K562 (cell line): ENCODE measurements around the gene P4HTM. TPM values are rescaled to one million over a fixed set of nuclear protein-coding genes. Genes with fewer than 3 reads are reported as not detected.

Experiments
- FIP1L1 ChIP-seq: fragments of 200-400 bp; formaldehyde crosslinking; IDR thresholded peaks from 2 replicates; pipeline ENCODE4 v1.6.1; 2018; ENCODE audit warnings: mild to moderate bottlenecking, low read depth, low read length; ENCODE audit not compliant: poor library complexity, severe bottlenecking
- FOXK1 ChIP-seq: sonication (generic); formaldehyde crosslinking; IDR thresholded peaks from 2 replicates; pipeline ENCODE4 v1.8.0; 2022; ENCODE audit warnings: missing genetic modification reagents, mild to moderate bottlenecking, borderline replicate concordance
- GTF2F1 ChIP-seq: IDR thresholded peaks from 2 replicates; pipeline ENCODE4 v1.6.1; 2011; ENCODE audit warnings: low read depth, low read length, improper control_type of control experiment
- NRF1 ChIP-seq, 2 experiments: fragments of 450-650 bp; IDR thresholded peaks in 1 of 2; conservative IDR thresholded peaks in 1 of 2; 2 replicates each; pipeline ENCODE4 v1.6.1; 2014; ENCODE audit warnings: mild to moderate bottlenecking in 2 of 2
- PML ChIP-seq: IDR thresholded peaks from 2 replicates; pipeline ENCODE4 v1.6.1; 2012; ENCODE audit warnings: low read length, inconsistent platforms
- POLR2A ChIP-seq: fragments of 450-650 bp; conservative IDR thresholded peaks from 2 replicates; pipeline ENCODE4 v1.6.1; 2016
- POLR2AphosphoS2 ChIP-seq: IDR thresholded peaks from 2 replicates; pipeline ENCODE4 v1.6.1; 2012; ENCODE audit warnings: low read length, improper control_type of control experiment
- POLR3A ChIP-seq: IDR thresholded peaks from 2 replicates; pipeline ENCODE4 v1.6.1; 2011; ENCODE audit warnings: borderline replicate concordance, mild to moderate bottlenecking, moderate library complexity; ENCODE audit not compliant: insufficient read length, insufficient read depth; ENCODE audit errors: extremely low read depth
- RBM39 ChIP-seq: fragments of 200-400 bp; formaldehyde crosslinking; optimal IDR thresholded peaks from 2 replicates; pipeline ENCODE3; 2018; ENCODE audit warnings: low read depth, low read length
- TAF1 ChIP-seq: IDR thresholded peaks from 2 replicates; pipeline ENCODE4 v1.6.1; 2011; ENCODE audit warnings: mild to moderate bottlenecking, low read length, moderate library complexity; ENCODE audit not compliant: insufficient read depth, control insufficient read depth, severe bottlenecking; ENCODE audit errors: extremely low read depth
- polyA plus RNA-seq, 8 experiments: library from polyadenylated mRNA; depleted of rRNA in 4 of 8; stranded (reverse) in 5 of 8; unstranded in 3 of 8; fragments of >200 nt; fragmentation: Nextera tagmentation in 2 of 8; fragmentation: Illumina TruSeq in 1 of 8; extraction: Ambion mirVana in 2 of 8; extraction: Trizol in 1 of 8; gene quantifications; 2 replicates each; pipeline versions ENCODE4 v1.2.1 to v1.2.3, GENCODE V29; 2011 to 2014; ENCODE audit warnings: inconsistent platforms in 1 of 8, missing spikeins in 1 of 8
- total RNA-seq, 7 experiments: library from RNA; depleted of rRNA in 6 of 7; stranded (reverse); fragments of >200 nt in 6 of 7; fragmentation: Illumina TruSeq in 2 of 7; extraction: Trizol in 2 of 7; gene quantifications; 2 replicates each; pipeline versions ENCODE4 v1.2.1 to v1.2.3, GENCODE V29; 2011 to 2021; ENCODE audit warnings: low replicate concordance in 1 of 7
- TF ChIP-seq, protein P1 (sequence below): fragments of 450-650 bp; IDR thresholded peaks from 2 replicates; pipeline ENCODE4 v1.7.1; 2018; ENCODE audit warnings: mild to moderate bottlenecking, low read depth; ENCODE audit not compliant: partially characterized antibody
- TF ChIP-seq, protein P2 (sequence below): fragments of 250-450 bp; sonication (Bioruptor Pico); IDR thresholded peaks from 2 replicates; pipeline ENCODE4 v1.9.0; 2021; ENCODE audit warnings: mild to moderate bottlenecking, inconsistent platforms
- TF ChIP-seq, protein P3 (sequence below): sonication (generic); formaldehyde crosslinking; IDR thresholded peaks from 2 replicates; pipeline ENCODE4 v1.8.0; 2022; ENCODE audit warnings: missing genetic modification reagents, mild to moderate bottlenecking, moderate library complexity, borderline replicate concordance
- TF ChIP-seq, protein P4 (sequence below): fragments of 450-650 bp; IDR thresholded peaks from 2 replicates; pipeline ENCODE4 v1.6.1; 2016
- TF ChIP-seq, protein P5 (sequence below): fragments of 450-650 bp; formaldehyde crosslinking; IDR thresholded peaks from 2 replicates; pipeline ENCODE4 v1.4.0; 2022; ENCODE audit warnings: missing genetic modification characterization
- TF ChIP-seq, protein P6 (sequence below): fragments of 450-650 bp; formaldehyde crosslinking; IDR thresholded peaks from 2 replicates; pipeline ENCODE4 v1.4.0; 2022; ENCODE audit warnings: missing genetic modification characterization

P4HTM gene
- total and polyA plus RNA-seq, 9 of the 15 experiments (the other 6 are each of a cell fraction or from before 2014, with no cell fraction given), result 0.09 to 0.66 (median 0.25) TPM; not detected in 2

DNA sequence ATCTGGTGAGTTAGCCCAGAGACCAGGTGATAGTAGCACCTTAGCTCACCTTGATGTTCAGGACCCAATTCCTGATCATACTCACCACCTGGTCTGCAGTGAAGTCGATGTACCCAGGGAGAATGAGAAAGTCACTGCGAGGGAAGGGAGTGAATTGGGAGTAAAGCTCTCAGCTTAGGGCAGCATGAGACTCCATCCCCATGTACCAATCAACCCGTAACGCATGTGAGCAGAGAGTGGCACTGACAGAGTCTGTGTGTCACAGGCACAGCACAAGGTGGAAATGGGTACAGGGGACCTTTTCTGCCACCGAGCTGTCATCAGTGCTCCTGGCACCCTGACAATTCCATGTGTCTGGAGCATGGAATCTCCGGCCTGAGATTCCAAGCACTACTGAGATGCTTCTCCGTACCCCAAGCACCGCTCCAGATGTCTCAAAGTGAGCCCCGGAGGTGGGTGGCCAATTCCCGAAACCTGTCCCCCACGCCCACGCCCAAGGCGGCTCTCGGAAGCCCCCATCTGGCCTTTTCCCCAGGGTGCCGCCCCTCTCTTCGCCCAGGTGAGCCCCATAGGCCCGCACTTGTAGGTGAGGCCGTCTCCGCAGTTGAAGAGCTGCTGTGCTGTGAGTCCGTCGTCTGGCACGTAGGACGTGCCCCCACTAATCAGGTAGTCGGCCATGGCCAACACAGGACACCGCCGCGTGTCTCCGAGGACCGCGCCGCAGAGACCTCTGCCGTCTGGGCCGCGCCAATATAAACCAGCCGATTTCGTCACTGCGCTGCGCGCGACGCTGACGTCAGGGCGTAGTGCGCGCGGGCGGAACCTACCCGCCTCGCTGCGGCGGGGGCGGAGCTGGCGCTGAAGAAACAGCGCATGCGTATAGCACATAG is 38.9 kb downstream of the P4HTM start, which contains the start of gene IMPDH2 (continued):
- TF ChIP-seq, protein P1, sequence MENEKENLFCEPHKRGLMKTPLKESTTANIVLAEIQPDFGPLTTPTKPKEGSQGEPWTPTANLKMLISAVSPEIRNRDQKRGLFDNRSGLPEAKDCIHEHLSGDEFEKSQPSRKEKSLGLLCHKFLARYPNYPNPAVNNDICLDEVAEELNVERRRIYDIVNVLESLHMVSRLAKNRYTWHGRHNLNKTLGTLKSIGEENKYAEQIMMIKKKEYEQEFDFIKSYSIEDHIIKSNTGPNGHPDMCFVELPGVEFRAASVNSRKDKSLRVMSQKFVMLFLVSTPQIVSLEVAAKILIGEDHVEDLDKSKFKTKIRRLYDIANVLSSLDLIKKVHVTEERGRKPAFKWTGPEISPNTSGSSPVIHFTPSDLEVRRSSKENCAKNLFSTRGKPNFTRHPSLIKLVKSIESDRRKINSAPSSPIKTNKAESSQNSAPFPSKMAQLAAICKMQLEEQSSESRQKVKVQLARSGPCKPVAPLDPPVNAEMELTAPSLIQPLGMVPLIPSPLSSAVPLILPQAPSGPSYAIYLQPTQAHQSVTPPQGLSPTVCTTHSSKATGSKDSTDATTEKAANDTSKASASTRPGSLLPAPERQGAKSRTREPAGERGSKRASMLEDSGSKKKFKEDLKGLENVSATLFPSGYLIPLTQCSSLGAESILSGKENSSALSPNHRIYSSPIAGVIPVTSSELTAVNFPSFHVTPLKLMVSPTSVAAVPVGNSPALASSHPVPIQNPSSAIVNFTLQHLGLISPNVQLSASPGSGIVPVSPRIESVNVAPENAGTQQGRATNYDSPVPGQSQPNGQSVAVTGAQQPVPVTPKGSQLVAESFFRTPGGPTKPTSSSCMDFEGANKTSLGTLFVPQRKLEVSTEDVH, result peak; percentile 79
- TF ChIP-seq, protein P2, sequence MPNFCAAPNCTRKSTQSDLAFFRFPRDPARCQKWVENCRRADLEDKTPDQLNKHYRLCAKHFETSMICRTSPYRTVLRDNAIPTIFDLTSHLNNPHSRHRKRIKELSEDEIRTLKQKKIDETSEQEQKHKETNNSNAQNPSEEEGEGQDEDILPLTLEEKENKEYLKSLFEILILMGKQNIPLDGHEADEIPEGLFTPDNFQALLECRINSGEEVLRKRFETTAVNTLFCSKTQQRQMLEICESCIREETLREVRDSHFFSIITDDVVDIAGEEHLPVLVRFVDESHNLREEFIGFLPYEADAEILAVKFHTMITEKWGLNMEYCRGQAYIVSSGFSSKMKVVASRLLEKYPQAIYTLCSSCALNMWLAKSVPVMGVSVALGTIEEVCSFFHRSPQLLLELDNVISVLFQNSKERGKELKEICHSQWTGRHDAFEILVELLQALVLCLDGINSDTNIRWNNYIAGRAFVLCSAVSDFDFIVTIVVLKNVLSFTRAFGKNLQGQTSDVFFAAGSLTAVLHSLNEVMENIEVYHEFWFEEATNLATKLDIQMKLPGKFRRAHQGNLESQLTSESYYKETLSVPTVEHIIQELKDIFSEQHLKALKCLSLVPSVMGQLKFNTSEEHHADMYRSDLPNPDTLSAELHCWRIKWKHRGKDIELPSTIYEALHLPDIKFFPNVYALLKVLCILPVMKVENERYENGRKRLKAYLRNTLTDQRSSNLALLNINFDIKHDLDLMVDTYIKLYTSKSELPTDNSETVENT (CRISPR knock-in tag), result peak; percentile 65; the same call in 1 of the 2 replicates
- TF ChIP-seq RBM39, result peak; percentile 42
- TF ChIP-seq, protein P3, sequence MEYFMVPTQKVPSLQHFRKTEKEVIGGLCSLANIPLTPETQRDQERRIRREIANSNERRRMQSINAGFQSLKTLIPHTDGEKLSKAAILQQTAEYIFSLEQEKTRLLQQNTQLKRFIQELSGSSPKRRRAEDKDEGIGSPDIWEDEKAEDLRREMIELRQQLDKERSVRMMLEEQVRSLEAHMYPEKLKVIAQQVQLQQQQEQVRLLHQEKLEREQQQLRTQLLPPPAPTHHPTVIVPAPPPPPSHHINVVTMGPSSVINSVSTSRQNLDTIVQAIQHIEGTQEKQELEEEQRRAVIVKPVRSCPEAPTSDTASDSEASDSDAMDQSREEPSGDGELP, result peak; percentile 83
- no peak for TF ChIP-seq POLR3A
- TF ChIP-seq, protein P4, sequence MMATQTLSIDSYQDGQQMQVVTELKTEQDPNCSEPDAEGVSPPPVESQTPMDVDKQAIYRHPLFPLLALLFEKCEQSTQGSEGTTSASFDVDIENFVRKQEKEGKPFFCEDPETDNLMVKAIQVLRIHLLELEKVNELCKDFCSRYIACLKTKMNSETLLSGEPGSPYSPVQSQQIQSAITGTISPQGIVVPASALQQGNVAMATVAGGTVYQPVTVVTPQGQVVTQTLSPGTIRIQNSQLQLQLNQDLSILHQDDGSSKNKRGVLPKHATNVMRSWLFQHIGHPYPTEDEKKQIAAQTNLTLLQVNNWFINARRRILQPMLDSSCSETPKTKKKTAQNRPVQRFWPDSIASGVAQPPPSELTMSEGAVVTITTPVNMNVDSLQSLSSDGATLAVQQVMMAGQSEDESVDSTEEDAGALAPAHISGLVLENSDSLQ, result peak; percentile 54
- 0 out of 2 replicates have a peak, but pooled peaks have one; percentile 84 for TF ChIP-seq GTF2F1
- TF ChIP-seq POLR2A, result peak; percentile 98
- peak; percentile 80 for TF ChIP-seq FIP1L1
- TF ChIP-seq, protein P5, sequence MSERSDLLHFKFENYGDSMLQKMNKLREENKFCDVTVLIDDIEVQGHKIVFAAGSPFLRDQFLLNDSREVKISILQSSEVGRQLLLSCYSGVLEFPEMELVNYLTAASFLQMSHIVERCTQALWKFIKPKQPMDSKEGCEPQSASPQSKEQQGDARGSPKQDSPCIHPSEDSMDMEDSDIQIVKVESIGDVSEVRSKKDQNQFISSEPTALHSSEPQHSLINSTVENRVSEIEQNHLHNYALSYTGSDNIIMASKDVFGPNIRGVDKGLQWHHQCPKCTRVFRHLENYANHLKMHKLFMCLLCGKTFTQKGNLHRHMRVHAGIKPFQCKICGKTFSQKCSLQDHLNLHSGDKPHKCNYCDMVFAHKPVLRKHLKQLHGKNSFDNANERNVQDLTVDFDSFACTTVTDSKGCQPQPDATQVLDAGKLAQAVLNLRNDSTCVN (CRISPR knock-in tag), result 0 out of 2 replicates have a peak, but pooled peaks have one; percentile 9
- TF ChIP-seq, protein P6, sequence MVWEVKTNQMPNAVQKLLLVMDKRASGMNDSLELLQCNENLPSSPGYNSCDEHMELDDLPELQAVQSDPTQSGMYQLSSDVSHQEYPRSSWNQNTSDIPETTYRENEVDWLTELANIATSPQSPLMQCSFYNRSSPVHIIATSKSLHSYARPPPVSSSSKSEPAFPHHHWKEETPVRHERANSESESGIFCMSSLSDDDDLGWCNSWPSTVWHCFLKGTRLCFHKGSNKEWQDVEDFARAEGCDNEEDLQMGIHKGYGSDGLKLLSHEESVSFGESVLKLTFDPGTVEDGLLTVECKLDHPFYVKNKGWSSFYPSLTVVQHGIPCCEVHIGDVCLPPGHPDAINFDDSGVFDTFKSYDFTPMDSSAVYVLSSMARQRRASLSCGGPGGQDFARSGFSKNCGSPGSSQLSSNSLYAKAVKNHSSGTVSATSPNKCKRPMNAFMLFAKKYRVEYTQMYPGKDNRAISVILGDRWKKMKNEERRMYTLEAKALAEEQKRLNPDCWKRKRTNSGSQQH, result 0 out of 2 replicates have a peak, but pooled peaks have one; percentile 28
- TF ChIP-seq PML, result peak; percentile 83
- TF ChIP-seq TAF1, result peak; percentile 71
- TF ChIP-seq NRF1 (conservative IDR thresholded peaks at IDR 0.05 in 1 of 2, IDR thresholded peaks at IDR 0.05 in 1 of 2), result peak; percentile 93 to 94
- TF ChIP-seq POLR2AphosphoS2, result peak; percentile 99
- no peak for TF ChIP-seq FOXK1 (CRISPR knock-in tag)
